RWPE2 (cell line): ENCODE measurements around the gene ZFP69.

Experiments used
- ATAC-seq: fragments of 200-7000 bp; cut with Tn5 transposase; 3 replicates; pipeline ENCODE4 v1.9.1; 2021; ENCODE audit warnings: low read depth
- DNase-seq: peaks from one replicate; pipeline ENCODE4 v3.0.0-alpha.2; 2020; ENCODE audit warnings: low spot score
- H3K27ac ChIP-seq: fragments of 450-650 bp; 2 replicates; pipeline ENCODE4 v1.5.1; 2017; ENCODE audit warnings: mild to moderate bottlenecking; ENCODE audit not compliant: poor library complexity, severe bottlenecking
- H3K27me3 ChIP-seq: fragments of 250-450 bp; sonication (Bioruptor Pico); 2 replicates; pipeline ENCODE4 v1.5.1; 2021; ENCODE audit warnings: mild to moderate bottlenecking, moderate library complexity; ENCODE audit not compliant: insufficient read depth, poor library complexity, severe bottlenecking
- H3K36me3 ChIP-seq: fragments of 250-450 bp; sonication (Bioruptor Pico); 2 replicates; pipeline ENCODE4 v1.5.1; 2020; ENCODE audit warnings: low read depth, mild to moderate bottlenecking, moderate library complexity
- H3K4me1 ChIP-seq: fragments of 250-450 bp; sonication (Bioruptor Pico); 2 replicates; pipeline ENCODE4 v1.5.1; 2021; ENCODE audit warnings: mild to moderate bottlenecking, moderate library complexity; ENCODE audit not compliant: insufficient read depth, poor library complexity, severe bottlenecking
- H3K4me3 ChIP-seq: fragments of 250-450 bp; sonication (Bioruptor Pico); 2 replicates; pipeline ENCODE4 v1.5.1; 2021; ENCODE audit warnings: mild to moderate bottlenecking, moderate library complexity; ENCODE audit not compliant: severe bottlenecking
- H3K9me3 ChIP-seq: fragments of 250-450 bp; sonication (Bioruptor Pico); 2 replicates; pipeline ENCODE4 v1.5.1; 2021; ENCODE audit warnings: mild to moderate bottlenecking, moderate library complexity; ENCODE audit not compliant: severe bottlenecking
- CTCF ChIP-seq: fragments of 450-650 bp; IDR thresholded peaks from one replicate; pipeline ENCODE4 v1.5.1; 2017; ENCODE audit warnings: mild to moderate bottlenecking, moderate library complexity; ENCODE audit not compliant: poor library complexity, severe bottlenecking

ZFP69 gene

GRCh38 chr1:40507973-40508372 is 30.9 kb downstream of the ZFP69 start:
- Histone ChIP-seq H3K27ac (peak overlapping the region; percentile 25), H3K36me3 (peaks cover 23% of the 10 kb centered on the region), H3K9me3 (peaks cover 4% of the 10 kb centered on the region), H3K4me1 (no peaks in the 10 kb centered on the region), H3K4me3 (peak overlapping the region; percentile 40), H3K27me3 (no peaks in the 10 kb centered on the region)
- no peak for TF ChIP-seq CTCF
- ATAC-seq (no peak), DNase-seq (no peak)

GRCh38 chr1:40508375-40509341 is 31.6 kb downstream of the ZFP69 start, which contains the start of gene EXO5:
Gene EXO5 (plus strand): TSS chr1:40508767. CDS start chr1:40514545, 5,778 bp downstream.
- peak within 1 kb of the TSS; percentile 40 for H3K4me3 ChIP-seq
- TF ChIP-seq CTCF = no peak
- peaks cover 23% of the 10 kb centered on the region for H3K36me3 ChIP-seq
- peaks cover 4% of the 10 kb centered on the region for H3K9me3 ChIP-seq
- no peaks in the 10 kb centered on the region for H3K27me3 ChIP-seq
- H3K4me1 ChIP-seq = no peaks in the 10 kb centered on the region
- ATAC-seq = peak; percentile 93
- DNase-seq = peak; percentile 72
- peak within 1 kb of the TSS; percentile 25 for H3K27ac ChIP-seq

DNA sequence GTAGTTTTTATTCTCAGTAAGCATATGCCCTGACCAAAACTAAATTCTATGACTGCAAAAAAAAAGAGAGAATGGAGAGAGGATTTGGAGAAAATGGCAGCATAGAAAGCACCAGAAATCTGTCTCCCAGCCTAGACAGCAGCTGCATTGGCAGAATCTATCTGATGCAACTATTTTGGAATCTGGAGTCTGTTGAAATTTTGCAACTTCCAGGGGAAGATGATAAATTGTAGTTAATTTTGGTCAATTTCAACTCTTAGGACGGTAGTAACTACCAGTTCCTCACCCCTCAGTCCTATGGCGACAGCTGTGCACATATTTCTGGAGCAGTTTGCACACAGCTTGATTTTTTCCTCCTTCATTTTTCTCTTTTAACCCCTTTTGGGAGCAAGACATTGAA is 42.4 kb downstream of the ZFP69 start:
- Histone ChIP-seq H3K27ac (no peak overlapping the region), H3K36me3 (no peaks in the 10 kb centered on the region; the same call in 1 of the 2 replicates), H3K4me3 (no peak overlapping the region), H3K4me1 (no peaks in the 10 kb centered on the region), H3K9me3 (peaks cover 3% of the 10 kb centered on the region), H3K27me3 (no peaks in the 10 kb centered on the region)
- no peak for TF ChIP-seq CTCF
- ATAC-seq = no peak
- no peak for DNase-seq

GRCh38 chr1:40530735-40531380 is 53.8 kb downstream of the ZFP69 start:
- no peak for ATAC-seq

More at GRCh38 chr1:40530735-40531380, 53.8 kb downstream of the ZFP69 start:
- Histone ChIP-seq H3K4me1 (no peaks in the 10 kb centered on the region), H3K4me3 (peak overlapping the region; percentile 52), H3K9me3 (no peaks in the 10 kb centered on the region), H3K36me3 (peaks cover 5% of the 10 kb centered on the region; the same call in 1 of the 2 replicates), H3K27me3 (no peaks in the 10 kb centered on the region), H3K27ac (peak overlapping the region; percentile 40)
- TF ChIP-seq CTCF = no peak
- no peak for DNase-seq
